HEK293 (cell line): ENCODE data around the gene SPOCK3.

Source experiments
- CTCF ChIA-PET: fragments of 350-600 bp; formaldehyde crosslinking; extraction: SDS; loops from one replicate; lab custom pipeline; 2021; ENCODE audit warnings: antibody characterized with exemption; lab: Yijun Ruan, JAX
- POLR2A ChIA-PET: fragments of 300-600 bp; formaldehyde crosslinking; extraction: SDS; loops from one replicate; lab custom pipeline; 2020; ENCODE audit warnings: antibody characterized with exemption, inconsistent platforms; lab: Yijun Ruan, JAX
- H3K27ac ChIP-seq: fragments of 200-500 bp; sonication (Bioruptor generic); 2 replicates; pipeline ENCODE4 v1.5.1; 2014; ENCODE audit warnings: low read depth, low read length, control low read depth, inconsistent platforms; ENCODE audit errors: extremely low read depth
- H3K36me3 ChIP-seq, 2 experiments: fragments of 200-500 bp in 1 of 2; sonication (Bioruptor generic) in 1 of 2; 1 replicate in 1 of 2; 2 replicates in 1 of 2; pipeline ENCODE4 v1.5.1; 2014 to 2017; ENCODE audit warnings: inconsistent platforms in 2 of 2, low read length in 2 of 2; ENCODE audit not compliant: control insufficient read depth in 2 of 2, insufficient read depth in 1 of 2
- H3K4me1 ChIP-seq: fragments of 200-500 bp; sonication (Bioruptor generic); 2 replicates; pipeline ENCODE4 v1.5.1; 2014; ENCODE audit warnings: mild to moderate bottlenecking, low read length, inconsistent platforms; ENCODE audit not compliant: control insufficient read depth, insufficient read depth
- H3K4me3 ChIP-seq: 2 replicates; pipeline ENCODE4 v1.5.1; 2011; ENCODE audit warnings: low read depth, mild to moderate bottlenecking, control low read depth, low read length, moderate library complexity
- H3K9me3 ChIP-seq: fragments of 200-500 bp; sonication (Bioruptor generic); 2 replicates; pipeline ENCODE4 v1.5.1; 2014; ENCODE audit warnings: low read depth, low read length, inconsistent platforms; ENCODE audit not compliant: control insufficient read depth, insufficient read depth
- FEZF1 ChIP-seq: fragments of 450-650 bp; formaldehyde crosslinking; IDR thresholded peaks from 2 replicates; pipeline ENCODE4 v1.5.1; 2016; ENCODE audit warnings: missing biosample characterization, missing genetic modification characterization
- GFI1B ChIP-seq: fragments of 450-650 bp; formaldehyde crosslinking; IDR thresholded peaks from 2 replicates; pipeline ENCODE4 v1.5.1; 2016; ENCODE audit warnings: missing biosample characterization, missing genetic modification characterization
- GLI4 ChIP-seq: fragments of 450-650 bp; formaldehyde crosslinking; IDR thresholded peaks from 2 replicates; pipeline ENCODE4 v1.5.1; 2016; ENCODE audit warnings: missing biosample characterization, missing genetic modification characterization
- KLF1 ChIP-seq: fragments of 450-650 bp; formaldehyde crosslinking; IDR thresholded peaks from 2 replicates; pipeline ENCODE4 v1.5.1; 2016; ENCODE audit warnings: missing biosample characterization, missing genetic modification characterization
- OVOL3 ChIP-seq: fragments of 450-650 bp; formaldehyde crosslinking; IDR thresholded peaks from 2 replicates; pipeline ENCODE4 v1.5.1; 2016; ENCODE audit warnings: missing biosample characterization, missing genetic modification characterization
- ZEB2 ChIP-seq: fragments of 450-650 bp; formaldehyde crosslinking; IDR thresholded peaks from 2 replicates; pipeline ENCODE4 v1.5.1; 2016; ENCODE audit warnings: missing biosample characterization, missing genetic modification characterization
- ZNF10 ChIP-seq: fragments of 450-650 bp; formaldehyde crosslinking; IDR thresholded peaks from 2 replicates; pipeline ENCODE4 v1.5.1; 2017; ENCODE audit warnings: missing biosample characterization, missing genetic modification characterization
- ZNF132 ChIP-seq: fragments of 450-650 bp; formaldehyde crosslinking; IDR thresholded peaks from 2 replicates; pipeline ENCODE4 v1.5.1; 2017; ENCODE audit warnings: missing biosample characterization, missing genetic modification characterization, borderline replicate concordance
- ZNF133 ChIP-seq: fragments of 450-650 bp; formaldehyde crosslinking; IDR thresholded peaks from 2 replicates; pipeline ENCODE4 v1.5.1; 2016; ENCODE audit warnings: missing biosample characterization, missing genetic modification characterization
- ZNF184 ChIP-seq: fragments of 450-650 bp; IDR thresholded peaks from 2 replicates; pipeline ENCODE4 v1.5.1; 2018; ENCODE audit warnings: missing biosample characterization, mild to moderate bottlenecking, missing genetic modification characterization
- ZNF221 ChIP-seq: fragments of 450-650 bp; formaldehyde crosslinking; IDR thresholded peaks from 2 replicates; pipeline ENCODE4 v1.5.1; 2017; ENCODE audit warnings: missing biosample characterization, missing genetic modification characterization, borderline replicate concordance
- ZNF274 ChIP-seq, 2 experiments: fragments of 200-500 bp in 1 of 2; fragments of 450-650 bp in 1 of 2; sonication (Bioruptor generic) in 1 of 2; formaldehyde crosslinking in 1 of 2; IDR thresholded peaks; 2 replicates each; pipeline versions ENCODE4 v1.5.1 to v1.6.1; 2014 to 2016; ENCODE audit warnings: borderline replicate concordance in 1 of 2, inconsistent platforms in 1 of 2, low read length in 1 of 2, missing biosample characterization in 1 of 2, missing genetic modification characterization in 1 of 2
- ZNF280D ChIP-seq: fragments of 450-650 bp; formaldehyde crosslinking; IDR thresholded peaks from 2 replicates; pipeline ENCODE4 v1.5.1; 2016; ENCODE audit warnings: missing biosample characterization, missing genetic modification characterization
- ZNF302 ChIP-seq: fragments of 450-650 bp; formaldehyde crosslinking; IDR thresholded peaks from 2 replicates; pipeline ENCODE4 v1.5.1; 2016; ENCODE audit warnings: missing biosample characterization, missing genetic modification characterization, low read depth
- ZNF311 ChIP-seq: fragments of 450-650 bp; formaldehyde crosslinking; IDR thresholded peaks from 2 replicates; pipeline ENCODE4 v1.5.1; 2017; ENCODE audit warnings: missing biosample characterization, missing genetic modification characterization, borderline replicate concordance
- ZNF449 ChIP-seq: fragments of 450-650 bp; formaldehyde crosslinking; IDR thresholded peaks from 2 replicates; pipeline ENCODE4 v1.5.1; 2017; ENCODE audit warnings: missing biosample characterization, mild to moderate bottlenecking, missing genetic modification characterization, moderate library complexity
- ZNF510 ChIP-seq: fragments of 450-650 bp; formaldehyde crosslinking; IDR thresholded peaks from 2 replicates; pipeline ENCODE4 v1.5.1; 2018; ENCODE audit warnings: mild to moderate bottlenecking, missing genetic modification characterization, missing biosample characterization; ENCODE audit not compliant: insufficient replicate concordance
- ZNF561 ChIP-seq: fragments of 450-650 bp; IDR thresholded peaks from 2 replicates; pipeline ENCODE4 v1.5.1; 2018; ENCODE audit warnings: missing biosample characterization, missing genetic modification characterization, borderline replicate concordance
- ZNF596 ChIP-seq: fragments of 450-650 bp; IDR thresholded peaks from 2 replicates; pipeline ENCODE4 v1.5.0; 2018; ENCODE audit warnings: missing biosample characterization, mild to moderate bottlenecking, missing genetic modification characterization, moderate library complexity
- ZNF600 ChIP-seq: fragments of 450-650 bp; formaldehyde crosslinking; IDR thresholded peaks from 2 replicates; pipeline ENCODE4 v1.5.1; 2016; ENCODE audit warnings: missing biosample characterization, missing genetic modification characterization
- ZNF768 ChIP-seq: fragments of 450-650 bp; formaldehyde crosslinking; IDR thresholded peaks from 2 replicates; pipeline ENCODE4 v1.5.1; 2018; ENCODE audit warnings: missing biosample characterization, mild to moderate bottlenecking, missing genetic modification characterization
- ZNF792 ChIP-seq: fragments of 450-650 bp; formaldehyde crosslinking; IDR thresholded peaks from 2 replicates; pipeline ENCODE4 v1.5.1; 2016; ENCODE audit warnings: missing biosample characterization, missing genetic modification characterization
- TF ChIP-seq, protein P1 (sequence below): fragments of 450-650 bp; formaldehyde crosslinking; IDR thresholded peaks from 2 replicates; pipeline ENCODE4 v1.5.1; 2016; ENCODE audit warnings: missing biosample characterization, missing genetic modification characterization
- TF ChIP-seq, protein P2 (sequence below): fragments of 450-650 bp; formaldehyde crosslinking; IDR thresholded peaks from 2 replicates; pipeline ENCODE4 v1.5.1; 2016; ENCODE audit warnings: missing biosample characterization, missing genetic modification characterization
- TF ChIP-seq, protein P3 (sequence below): IDR thresholded peaks from 2 replicates; pipeline ENCODE4 v1.6.1; 2011; ENCODE audit warnings: mild to moderate bottlenecking, low read depth, low read length, borderline replicate concordance
- TF ChIP-seq, protein P4 (sequence below): fragments of 450-650 bp; formaldehyde crosslinking; IDR thresholded peaks from 2 replicates; pipeline ENCODE4 v1.5.1; 2016; ENCODE audit warnings: missing biosample characterization, missing genetic modification characterization

Gene SPOCK3

GRCh38 chr4:167144605-167145004 lies 89.7 kb downstream of the SPOCK3 start:
- TF ChIP-seq, protein P1, sequence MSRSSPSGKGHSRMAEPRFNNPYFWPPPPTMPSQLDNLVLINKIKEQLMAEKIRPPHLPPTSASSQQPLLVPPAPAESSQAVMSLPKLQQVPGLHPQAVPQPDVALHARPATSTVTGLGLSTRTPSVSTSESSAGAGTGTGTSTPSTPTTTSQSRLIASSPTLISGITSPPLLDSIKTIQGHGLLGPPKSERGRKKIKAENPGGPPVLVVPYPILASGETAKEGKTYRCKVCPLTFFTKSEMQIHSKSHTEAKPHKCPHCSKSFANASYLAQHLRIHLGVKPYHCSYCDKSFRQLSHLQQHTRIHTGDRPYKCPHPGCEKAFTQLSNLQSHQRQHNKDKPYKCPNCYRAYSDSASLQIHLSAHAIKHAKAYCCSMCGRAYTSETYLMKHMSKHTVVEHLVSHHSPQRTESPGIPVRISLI (tag by site-specific recombination), result no peak
- TF ChIP-seq ZNF274 (IDR thresholded peaks at IDR 0.05; ENCODE audit: low read length) (no peak), ZNF274 (tag by site-specific recombination; IDR thresholded peaks at IDR 0.05; ENCODE audit: borderline replicate concordance) (no peak), ZEB2 (tag by site-specific recombination) (no peak), FEZF1 (no peak), ZNF600 (tag by site-specific recombination) (no peak), GFI1B (tag by site-specific recombination) (no peak), ZNF280D (no peak), ZNF10 (no peak), ZNF768 (tag by site-specific recombination) (no peak), ZNF133 (tag by site-specific recombination) (no peak), ZNF311 (tag by site-specific recombination) (no peak), ZNF561 (tag by site-specific recombination) (no peak), OVOL3 (tag by site-specific recombination) (no peak), ZNF221 (tag by site-specific recombination) (no peak), ZNF510 (no peak), ZNF449 (tag by site-specific recombination) (no peak)
- TF ChIP-seq, protein P2, sequence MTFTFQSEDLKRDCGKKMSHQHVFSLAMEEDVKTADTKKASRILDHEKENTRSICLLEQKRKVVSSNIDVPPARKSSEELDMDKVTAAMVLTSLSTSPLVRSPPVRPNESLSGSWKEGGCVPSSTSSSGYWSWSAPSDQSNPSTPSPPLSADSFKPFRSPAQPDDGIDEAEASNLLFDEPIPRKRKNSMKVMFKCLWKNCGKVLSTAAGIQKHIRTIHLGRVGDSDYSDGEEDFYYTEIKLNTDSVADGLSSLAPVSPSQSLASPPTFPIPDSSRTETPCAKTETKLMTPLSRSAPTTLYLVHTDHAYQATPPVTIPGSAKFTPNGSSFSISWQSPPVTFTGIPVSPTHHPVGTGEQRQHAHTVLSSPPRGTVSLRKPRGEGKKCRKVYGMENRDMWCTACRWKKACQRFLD (tag by site-specific recombination), result no peak
- TF ChIP-seq, protein P3, sequence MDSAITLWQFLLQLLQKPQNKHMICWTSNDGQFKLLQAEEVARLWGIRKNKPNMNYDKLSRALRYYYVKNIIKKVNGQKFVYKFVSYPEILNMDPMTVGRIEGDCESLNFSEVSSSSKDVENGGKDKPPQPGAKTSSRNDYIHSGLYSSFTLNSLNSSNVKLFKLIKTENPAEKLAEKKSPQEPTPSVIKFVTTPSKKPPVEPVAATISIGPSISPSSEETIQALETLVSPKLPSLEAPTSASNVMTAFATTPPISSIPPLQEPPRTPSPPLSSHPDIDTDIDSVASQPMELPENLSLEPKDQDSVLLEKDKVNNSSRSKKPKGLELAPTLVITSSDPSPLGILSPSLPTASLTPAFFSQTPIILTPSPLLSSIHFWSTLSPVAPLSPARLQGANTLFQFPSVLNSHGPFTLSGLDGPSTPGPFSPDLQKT, result no peak

GRCh38 chr4:167143018-167143417 lies 91.3 kb downstream of the SPOCK3 start:
- H3K27ac ChIP-seq, result no peak overlapping the region
- H3K36me3 ChIP-seq, result no peaks in the 10 kb centered on the region
- no peaks in the 10 kb centered on the region for H3K9me3 ChIP-seq
- CTCF ChIA-PET, result no interaction called here
- POLR2A ChIA-PET, result no interaction called here
- no peak overlapping the region for H3K4me3 ChIP-seq
- TF ChIP-seq KLF1 (no peak), ZNF792 (tag by site-specific recombination) (no peak), GLI4 (tag by site-specific recombination) (no peak), ZNF184 (tag by site-specific recombination) (no peak), ZNF596 (tag by site-specific recombination) (no peak), ZNF132 (tag by site-specific recombination) (no peak), ZNF302 (tag by site-specific recombination) (no peak)
- TF ChIP-seq, protein P4, sequence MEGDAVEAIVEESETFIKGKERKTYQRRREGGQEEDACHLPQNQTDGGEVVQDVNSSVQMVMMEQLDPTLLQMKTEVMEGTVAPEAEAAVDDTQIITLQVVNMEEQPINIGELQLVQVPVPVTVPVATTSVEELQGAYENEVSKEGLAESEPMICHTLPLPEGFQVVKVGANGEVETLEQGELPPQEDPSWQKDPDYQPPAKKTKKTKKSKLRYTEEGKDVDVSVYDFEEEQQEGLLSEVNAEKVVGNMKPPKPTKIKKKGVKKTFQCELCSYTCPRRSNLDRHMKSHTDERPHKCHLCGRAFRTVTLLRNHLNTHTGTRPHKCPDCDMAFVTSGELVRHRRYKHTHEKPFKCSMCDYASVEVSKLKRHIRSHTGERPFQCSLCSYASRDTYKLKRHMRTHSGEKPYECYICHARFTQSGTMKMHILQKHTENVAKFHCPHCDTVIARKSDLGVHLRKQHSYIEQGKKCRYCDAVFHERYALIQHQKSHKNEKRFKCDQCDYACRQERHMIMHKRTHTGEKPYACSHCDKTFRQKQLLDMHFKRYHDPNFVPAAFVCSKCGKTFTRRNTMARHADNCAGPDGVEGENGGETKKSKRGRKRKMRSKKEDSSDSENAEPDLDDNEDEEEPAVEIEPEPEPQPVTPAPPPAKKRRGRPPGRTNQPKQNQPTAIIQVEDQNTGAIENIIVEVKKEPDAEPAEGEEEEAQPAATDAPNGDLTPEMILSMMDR, result no peak
- no peaks in the 10 kb centered on the region for H3K4me1 ChIP-seq

More at GRCh38 chr4:167144605-167145004, 89.7 kb downstream of the SPOCK3 start:
- no peak overlapping the region for H3K27ac ChIP-seq
- no peaks in the 10 kb centered on the region for H3K4me1 ChIP-seq
- ChIA-PET CTCF (no interaction called here), POLR2A (no interaction called here)
- H3K4me3 ChIP-seq, result no peak overlapping the region
- H3K36me3 ChIP-seq, result no peaks in the 10 kb centered on the region
- no peaks in the 10 kb centered on the region for H3K9me3 ChIP-seq
